ENCODE results near the gene FLT1. TPM values are rescaled to one million over a fixed set of nuclear protein-coding genes. Genes with fewer than 3 reads are reported as not detected.
A peak's percentile ranks its signal among the peaks of the same experiment; 100 is the strongest.

FLT1 gene
- total RNA-seq, 2 donors from 2014 or later, result 1.3 to 1.6 TPM

DNA sequence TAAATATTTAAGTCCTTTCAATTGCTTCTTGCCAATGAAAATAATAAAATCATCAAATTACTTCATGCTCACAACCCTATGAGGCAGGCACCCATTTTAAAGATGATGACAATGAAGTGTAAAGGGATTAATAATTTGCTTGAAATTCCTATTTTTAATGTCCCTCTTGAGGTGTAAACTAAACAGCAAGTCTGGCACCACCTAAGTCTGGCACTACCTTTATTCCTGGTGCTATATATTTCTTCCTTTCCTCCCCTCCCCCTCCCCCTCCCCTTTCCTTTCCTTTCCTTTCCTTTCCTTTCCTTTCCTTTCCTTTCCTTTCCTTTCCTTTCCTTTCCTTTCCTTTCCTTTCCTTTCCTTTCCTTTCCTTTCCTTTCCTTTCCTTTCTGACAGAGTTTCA lies 42.2 kb downstream of the FLT1 start:
- DNase-seq (ENCODE audit: low spot score) (no peak), ATAC-seq (no peak)
- Mint-ChIP-seq H3K27ac (no peak overlapping the region), H3K4me3 (no peak overlapping the region), H3K36me3 (peaks cover 5% of the 10 kb centered on the region), H3K27me3 (peaks cover 26 to 40% of the 10 kb centered on the region in 2 donors), H3K4me1 (ENCODE audit: low read depth in 2 of 2) (peaks cover 3 to 8% of the 10 kb centered on the region in 2 donors), H3K9me3 (no peaks in the 10 kb centered on the region)

DNA sequence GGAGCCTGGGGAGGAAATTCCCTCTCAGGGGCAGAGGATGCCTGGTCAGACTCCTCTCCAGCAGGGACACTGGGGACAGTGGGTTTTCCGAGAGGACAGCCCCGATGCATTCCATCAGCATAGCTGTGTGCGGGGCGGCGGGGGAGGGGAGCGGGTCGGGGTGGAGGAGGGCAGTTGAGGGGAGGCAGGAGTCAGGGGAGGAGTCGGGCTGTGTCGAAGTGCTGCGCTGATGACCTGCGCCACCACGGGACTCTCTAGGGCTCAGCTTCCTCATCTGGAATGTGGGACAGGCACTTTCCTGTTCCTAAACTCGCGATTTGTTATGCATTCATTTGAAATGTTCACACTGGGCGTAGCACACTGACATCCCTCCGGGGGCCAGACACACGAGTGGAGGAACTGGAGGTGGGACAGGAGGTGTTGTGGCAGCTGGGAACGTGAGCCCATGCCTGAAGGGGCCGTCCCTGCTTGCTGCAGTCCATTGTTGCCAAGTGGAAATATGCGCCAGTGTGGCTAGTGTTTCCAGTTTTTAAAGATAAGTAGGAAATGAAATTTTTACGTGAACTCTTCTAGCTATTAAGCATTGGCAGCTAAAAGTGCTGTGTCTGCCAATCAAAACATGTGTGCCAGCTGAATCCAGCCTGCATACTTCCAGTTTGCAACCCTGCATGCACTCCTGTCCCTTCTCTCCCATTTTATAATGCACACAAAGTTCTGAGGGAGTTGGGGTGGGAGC lies 43.3 kb downstream of the FLT1 start:
- Mint-ChIP-seq H3K27me3 (peaks cover 23 to 33% of the 10 kb centered on the region in 2 donors), H3K36me3 (peaks cover 6% of the 10 kb centered on the region), H3K4me1 (ENCODE audit: low read depth in 2 of 2) (peaks cover 3 to 8% of the 10 kb centered on the region in 2 donors), H3K4me3 (no peak overlapping the region), H3K27ac (no peak overlapping the region), H3K9me3 (no peaks in the 10 kb centered on the region)
- ATAC-seq, result no peak
- no peak for DNase-seq (ENCODE audit: low spot score)

DNA sequence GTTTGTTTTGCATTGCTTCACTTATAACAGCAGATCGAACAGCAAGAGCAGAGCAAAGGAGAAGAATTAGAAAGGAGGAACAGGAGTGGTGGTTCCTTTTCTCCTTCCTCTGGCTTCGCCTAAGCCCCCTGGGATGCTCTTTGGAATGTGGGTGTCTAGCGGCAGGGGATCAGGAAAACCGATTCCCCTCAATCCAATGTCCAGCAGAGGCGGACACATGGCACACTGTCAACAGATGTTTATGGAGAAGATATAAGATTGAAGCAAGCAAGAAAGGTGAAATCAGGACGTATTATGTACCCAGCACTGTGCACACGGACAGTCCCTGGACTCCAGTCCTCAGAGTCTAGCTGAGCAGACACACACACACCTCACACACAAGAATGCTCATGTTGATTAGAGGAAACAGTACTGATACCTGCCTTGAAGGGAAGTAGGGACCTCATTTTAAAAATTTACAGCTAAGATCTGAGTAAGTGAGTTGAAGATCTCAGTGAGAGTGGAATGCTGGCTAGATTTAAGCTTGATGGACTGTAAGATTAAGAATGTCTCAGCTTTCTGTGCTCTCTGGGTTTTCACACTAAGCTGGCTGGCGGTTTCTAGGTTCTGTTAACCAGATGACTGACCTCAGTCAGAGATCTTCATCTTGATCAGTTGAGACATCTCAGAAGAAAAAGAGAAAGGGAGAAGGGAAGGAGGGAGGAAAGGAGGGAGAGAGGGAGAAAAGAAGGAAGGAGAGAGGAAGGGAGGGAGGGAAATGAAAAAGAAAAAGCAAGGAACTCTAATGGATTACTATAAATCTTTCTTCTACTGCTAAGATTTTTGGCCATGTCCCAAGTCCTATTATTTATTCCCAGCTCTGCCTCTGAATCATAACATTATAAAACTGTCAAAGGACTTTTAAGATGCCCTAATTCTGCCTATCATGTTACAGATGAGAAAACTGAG lies 44.8 kb downstream of the FLT1 start:
- peaks cover 6% of the 10 kb centered on the region for H3K36me3 Mint-ChIP-seq
- H3K27me3 Mint-ChIP-seq, result peaks cover 24 to 30% of the 10 kb centered on the region in 2 donors
- peaks cover 3 to 8% of the 10 kb centered on the region in 2 donors for H3K4me1 Mint-ChIP-seq (ENCODE audit: low read depth in 2 of 2)
- H3K27ac Mint-ChIP-seq, result peak overlapping the region in 1 of 2 donors; percentile 34
- DNase-seq (ENCODE audit: low spot score), result no peak
- no peak for ATAC-seq
- H3K9me3 Mint-ChIP-seq, result no peaks in the 10 kb centered on the region
- no peak overlapping the region for H3K4me3 Mint-ChIP-seq

DNA sequence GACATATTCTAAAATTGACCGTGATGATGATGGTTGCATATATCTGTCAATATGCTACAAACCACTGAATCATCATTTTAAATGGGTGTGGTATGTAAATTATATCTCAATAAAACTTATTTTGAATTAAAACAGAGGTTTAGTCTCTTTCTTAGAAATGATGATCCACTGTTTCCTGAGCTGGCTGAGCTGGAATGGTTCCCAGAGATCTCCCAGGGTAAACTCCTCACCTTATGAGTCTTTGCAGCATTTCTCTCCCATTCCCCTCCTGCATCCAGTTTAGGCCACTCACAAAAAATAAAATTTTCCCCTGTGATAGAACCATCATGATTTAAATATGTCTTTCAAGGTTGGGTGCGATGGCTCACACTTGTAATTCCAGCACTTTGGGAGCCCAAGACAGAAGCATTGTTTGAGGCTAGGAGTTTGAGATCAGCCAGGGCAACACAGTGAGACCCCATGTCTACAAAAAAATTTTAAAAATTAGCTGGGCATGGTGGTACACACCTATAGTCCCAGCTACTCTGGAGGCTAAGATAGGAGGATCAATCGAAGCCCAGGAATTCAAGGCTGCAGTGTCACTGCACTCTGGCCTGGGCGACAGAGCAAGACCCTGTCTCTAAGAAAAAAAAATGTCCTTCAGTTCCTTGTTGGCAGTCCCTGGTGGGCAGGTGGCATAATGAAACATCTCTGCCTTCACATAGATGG lies 46.1 kb downstream of the FLT1 start:
- no peak overlapping the region for H3K4me3 Mint-ChIP-seq

DNA sequence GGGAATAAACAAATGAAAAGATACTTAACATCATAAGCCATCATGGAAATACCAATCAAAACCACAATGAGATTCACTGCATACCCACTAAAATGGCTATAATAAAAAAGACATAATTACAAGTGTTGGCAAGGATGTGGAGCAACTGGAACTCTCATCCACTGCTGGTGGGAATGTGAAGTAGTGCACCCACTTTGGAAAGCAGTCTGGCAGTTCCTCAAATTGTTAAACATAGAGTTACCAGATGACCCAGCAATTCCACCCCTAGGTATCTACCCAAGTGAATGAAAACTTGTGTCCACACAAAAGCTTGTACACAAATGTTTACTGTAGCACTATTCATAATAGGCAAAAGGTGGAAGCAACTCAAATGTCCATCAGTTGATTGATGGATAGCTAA lies 46.9 kb downstream of the FLT1 start:
- Mint-ChIP-seq H3K4me1 (ENCODE audit: low read depth in 2 of 2) (peaks cover 3 to 8% of the 10 kb centered on the region in 2 donors), H3K36me3 (peaks cover 14% of the 10 kb centered on the region), H3K4me3 (no peak overlapping the region), H3K27ac (no peak overlapping the region), H3K27me3 (peaks cover 15 to 36% of the 10 kb centered on the region in 2 donors), H3K9me3 (no peaks in the 10 kb centered on the region)
- ATAC-seq, result no peak
- DNase-seq (ENCODE audit: low spot score), result no peak

More for the DNA sequence above, 46.1 kb downstream of the FLT1 start:
- H3K9me3 Mint-ChIP-seq, result no peaks in the 10 kb centered on the region
- peaks cover 7% of the 10 kb centered on the region for H3K36me3 Mint-ChIP-seq
- no peak overlapping the region for H3K27ac Mint-ChIP-seq
- DNase-seq (ENCODE audit: low spot score) (no peak), ATAC-seq (no peak)
- peaks cover 20 to 27% of the 10 kb centered on the region in 2 donors for H3K27me3 Mint-ChIP-seq
- peaks cover 3 to 8% of the 10 kb centered on the region in 2 donors for H3K4me1 Mint-ChIP-seq (ENCODE audit: low read depth in 2 of 2)

DNA sequence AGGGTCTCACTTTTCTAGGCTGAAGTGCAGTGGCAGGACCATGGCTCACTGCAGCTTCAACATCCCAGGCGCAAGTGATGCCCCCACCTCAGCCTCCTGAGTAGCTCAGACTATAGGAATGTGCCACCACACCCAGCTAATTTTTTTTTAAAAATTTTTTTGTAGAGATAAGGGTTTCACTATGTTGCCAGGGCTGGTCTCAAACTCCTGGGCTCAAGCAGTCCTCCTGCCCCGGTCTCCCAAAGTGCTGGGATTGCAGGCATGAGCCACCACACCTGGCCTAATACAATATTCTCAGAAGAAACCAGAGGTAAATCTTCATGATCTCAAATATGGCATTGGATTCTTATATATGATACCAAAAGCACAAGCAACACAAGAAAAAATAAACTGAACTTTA lies 47.7 kb downstream of the FLT1 start:
- Mint-ChIP-seq H3K9me3 (no peaks in the 10 kb centered on the region), H3K27me3 (peaks cover 14 to 43% of the 10 kb centered on the region in 2 donors), H3K36me3 (peaks cover 14% of the 10 kb centered on the region), H3K27ac (no peak overlapping the region), H3K4me3 (no peak overlapping the region), H3K4me1 (ENCODE audit: low read depth in 2 of 2) (peaks cover 3 to 8% of the 10 kb centered on the region in 2 donors)
- ATAC-seq, result no peak
- DNase-seq (ENCODE audit: low spot score), result no peak

DNA sequence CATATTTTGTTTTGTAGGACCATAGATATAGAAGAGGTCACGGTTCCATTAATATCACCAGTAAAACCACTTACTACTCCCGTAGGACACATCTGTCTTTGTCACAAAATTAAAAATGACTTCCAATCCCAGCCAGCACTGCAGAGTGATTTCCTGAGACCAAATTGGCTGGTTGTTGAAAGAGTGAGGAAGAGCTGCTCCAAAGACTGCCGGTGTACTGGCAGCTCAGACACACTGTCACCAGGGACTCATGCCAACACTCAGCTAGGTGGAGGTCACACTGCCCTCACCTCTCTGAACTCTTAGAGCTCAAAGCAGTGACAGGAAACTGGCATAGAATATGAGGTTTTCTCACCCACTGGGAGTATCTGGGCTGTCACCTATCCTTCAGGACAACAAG lies 52.1 kb downstream of the FLT1 start:
- ATAC-seq (no peak), DNase-seq (ENCODE audit: low spot score) (no peak)
- Mint-ChIP-seq H3K4me3 (no peak overlapping the region), H3K27ac (no peak overlapping the region), H3K9me3 (no peaks in the 10 kb centered on the region), H3K4me1 (ENCODE audit: low read depth in 2 of 2) (no peaks in the 10 kb centered on the region), H3K36me3 (peaks cover 10% of the 10 kb centered on the region), H3K27me3 (peaks cover 15 to 59% of the 10 kb centered on the region in 2 donors)

DNA sequence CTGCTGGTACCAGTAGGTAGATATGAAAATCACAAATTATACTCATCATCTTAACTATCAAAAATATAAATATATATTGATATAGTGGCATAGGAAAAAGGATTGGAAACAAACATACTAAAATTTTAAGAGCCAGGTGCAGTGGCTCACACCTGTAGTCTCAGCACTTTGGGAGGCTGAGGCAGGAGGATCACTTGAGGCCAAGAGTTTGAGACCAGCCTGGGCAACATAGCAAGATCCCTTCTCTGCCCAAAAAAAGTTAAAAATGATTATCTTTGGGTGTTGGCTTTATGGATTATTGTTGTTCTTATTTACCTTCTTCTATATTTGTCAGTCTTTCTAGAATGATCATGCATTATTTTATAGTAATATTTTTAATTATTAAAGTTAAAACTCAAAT lies 53.4 kb downstream of the FLT1 start:
- peaks cover 15 to 59% of the 10 kb centered on the region in 2 donors for H3K27me3 Mint-ChIP-seq
- DNase-seq (ENCODE audit: low spot score), result no peak
- H3K4me3 Mint-ChIP-seq, result no peak overlapping the region
- no peaks in the 10 kb centered on the region for H3K4me1 Mint-ChIP-seq (ENCODE audit: low read depth in 2 of 2)
- H3K27ac Mint-ChIP-seq, result no peak overlapping the region
- peaks cover 8% of the 10 kb centered on the region for H3K36me3 Mint-ChIP-seq
- no peak for ATAC-seq
- H3K9me3 Mint-ChIP-seq, result no peaks in the 10 kb centered on the region

DNA sequence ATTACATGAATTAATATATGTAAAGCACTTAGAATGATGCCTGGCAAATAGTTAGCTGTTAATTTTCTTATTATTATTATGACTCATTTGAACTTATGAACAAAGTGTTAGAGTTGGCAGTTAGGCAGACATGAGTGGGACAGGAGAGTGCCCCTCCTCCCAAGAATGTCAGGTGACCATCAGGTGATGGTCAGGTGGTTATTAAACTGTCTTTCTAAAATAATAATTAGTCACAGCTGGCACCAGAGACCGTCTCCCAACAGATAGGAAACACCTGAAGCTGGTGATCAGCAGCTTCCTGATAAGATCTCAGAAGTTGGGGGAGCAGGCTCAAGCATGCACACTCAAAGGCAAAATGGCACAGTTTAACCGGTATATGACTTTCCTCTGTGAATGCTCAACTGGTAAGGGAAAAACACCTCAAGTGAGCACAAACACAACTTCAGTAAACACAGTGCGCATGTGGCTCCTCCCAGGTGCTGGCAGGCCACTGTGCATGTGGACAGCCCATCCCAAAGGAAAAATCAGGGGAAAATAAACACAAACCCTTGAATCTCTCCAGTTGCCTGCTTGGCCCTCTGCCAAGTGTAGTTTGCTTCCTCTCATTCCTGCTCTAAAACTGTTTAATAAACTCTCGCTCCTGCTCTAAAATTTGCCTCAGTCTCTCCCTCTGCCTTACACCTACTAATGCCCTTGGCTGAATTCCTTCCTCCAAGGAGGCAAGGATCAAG lies 54.0 kb downstream of the FLT1 start:
- H3K36me3 Mint-ChIP-seq, result peaks cover 8% of the 10 kb centered on the region
- no peaks in the 10 kb centered on the region for H3K9me3 Mint-ChIP-seq
- H3K4me1 Mint-ChIP-seq (ENCODE audit: low read depth in 2 of 2), result no peaks in the 10 kb centered on the region
- DNase-seq (ENCODE audit: low spot score) (no peak), ATAC-seq (no peak)
- no peak overlapping the region for H3K27ac Mint-ChIP-seq
- H3K27me3 Mint-ChIP-seq, result peaks cover 12 to 56% of the 10 kb centered on the region in 2 donors
- no peak overlapping the region for H3K4me3 Mint-ChIP-seq

DNA sequence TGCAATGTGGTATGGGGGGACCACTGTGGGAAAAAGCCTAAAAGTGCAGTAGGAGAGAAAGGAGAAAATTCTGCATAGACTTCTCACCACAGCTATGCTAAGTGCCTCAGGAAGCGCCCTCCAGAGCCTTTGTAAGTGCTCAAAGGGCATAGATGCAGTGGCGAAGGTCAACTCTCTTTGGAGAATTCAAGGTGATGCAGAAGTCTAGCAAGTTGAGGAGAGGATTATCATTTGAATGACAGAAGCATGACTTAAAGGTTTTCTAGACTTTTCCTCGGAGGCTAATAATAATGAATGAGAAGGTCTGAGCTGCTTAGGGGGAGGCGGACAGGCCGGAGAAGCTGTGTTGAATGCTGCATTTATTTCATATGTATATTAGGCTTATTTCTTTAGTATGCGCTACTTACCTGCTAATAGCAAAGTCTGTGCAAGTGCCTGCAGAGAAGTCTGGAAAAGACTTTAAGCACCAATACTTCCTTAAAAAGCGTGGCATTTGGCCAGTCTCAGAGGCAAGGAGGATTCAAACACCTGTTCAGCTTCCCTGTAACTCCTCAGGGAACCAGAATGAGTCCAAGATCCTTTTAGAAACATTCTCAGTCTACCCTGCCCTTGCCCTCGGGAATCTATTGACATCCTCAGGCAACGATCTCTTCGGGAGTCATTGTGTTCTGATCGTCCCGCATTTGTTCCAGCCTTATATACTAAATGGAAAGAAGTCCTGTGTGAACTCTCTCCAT lies 56.2 kb downstream of the FLT1 start:
- H3K36me3 Mint-ChIP-seq, result peaks cover 7% of the 10 kb centered on the region
- DNase-seq (ENCODE audit: low spot score), result no peak
- peaks cover 9 to 39% of the 10 kb centered on the region in 2 donors for H3K27me3 Mint-ChIP-seq
- H3K4me1 Mint-ChIP-seq (ENCODE audit: low read depth in 2 of 2), result no peaks in the 10 kb centered on the region
- no peaks in the 10 kb centered on the region for H3K9me3 Mint-ChIP-seq
- no peak overlapping the region for H3K4me3 Mint-ChIP-seq
- no peak for ATAC-seq
- H3K27ac Mint-ChIP-seq, result no peak overlapping the region

DNA sequence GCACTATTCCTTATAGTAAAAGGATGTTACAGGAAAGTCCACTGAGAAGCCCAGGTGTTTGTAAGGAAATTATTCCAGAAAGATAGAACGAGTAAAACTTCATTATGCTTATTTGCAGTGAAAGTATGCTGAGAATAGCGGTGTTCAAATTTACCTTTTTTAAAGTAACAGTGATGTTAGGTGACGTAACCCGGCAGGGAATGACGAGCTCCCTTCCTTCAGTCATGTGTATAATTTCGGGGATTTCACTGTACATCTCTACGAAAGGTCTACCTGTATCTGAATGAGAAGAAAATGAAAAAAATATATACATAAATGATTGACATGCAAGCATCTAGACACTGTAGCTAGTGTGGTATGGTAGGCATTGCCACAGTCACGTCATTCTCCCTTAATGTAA lies 56.9 kb downstream of the FLT1 start:
- no peak overlapping the region for H3K27ac Mint-ChIP-seq
- peaks cover 13 to 32% of the 10 kb centered on the region in 2 donors for H3K27me3 Mint-ChIP-seq

DNA sequence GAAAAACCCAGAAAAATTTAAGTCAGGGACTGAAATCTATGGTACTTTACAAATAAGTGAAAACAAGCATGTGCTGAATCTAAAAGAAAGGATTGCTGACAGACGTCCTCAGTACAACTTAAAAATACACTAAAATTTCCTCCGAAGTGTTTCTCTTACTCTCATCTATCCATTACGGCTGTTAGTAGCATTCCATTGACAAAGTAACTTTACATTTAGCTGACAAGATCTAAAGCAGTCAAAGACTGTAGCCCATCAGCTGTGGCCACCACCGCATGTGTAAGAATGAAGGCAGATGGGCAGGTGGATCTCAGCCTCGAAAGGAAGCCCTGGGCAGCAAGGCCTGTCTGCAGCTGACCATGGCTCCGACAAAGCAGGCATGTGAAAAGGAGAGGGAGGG lies 59.0 kb downstream of the FLT1 start:
- ATAC-seq (no peak), DNase-seq (ENCODE audit: low spot score) (no peak)
- no peaks in the 10 kb centered on the region for H3K36me3 Mint-ChIP-seq
- no peaks in the 10 kb centered on the region for H3K9me3 Mint-ChIP-seq
- H3K4me3 Mint-ChIP-seq, result no peak overlapping the region
- H3K4me1 Mint-ChIP-seq (ENCODE audit: low read depth in 2 of 2), result no peaks in the 10 kb centered on the region
- H3K27ac Mint-ChIP-seq, result no peak overlapping the region
- H3K27me3 Mint-ChIP-seq, result peaks cover 13 to 17% of the 10 kb centered on the region in 2 donors

More for the DNA sequence above, 56.9 kb downstream of the FLT1 start:
- DNase-seq (ENCODE audit: low spot score), result no peak
- ATAC-seq, result no peak
- Mint-ChIP-seq H3K36me3 (no peaks in the 10 kb centered on the region), H3K4me1 (ENCODE audit: low read depth in 2 of 2) (no peaks in the 10 kb centered on the region), H3K9me3 (no peaks in the 10 kb centered on the region), H3K4me3 (no peak overlapping the region)
